ENCODE results near the gene FAM241B.
A peak's percentile ranks its signal among the peaks of the same experiment; 100 is the strongest.

Gene FAM241B

GRCh38 chr10:69629897-69630650 lies at the start of gene FAM241B:
Gene FAM241B (plus strand): TSS chr10:69630247. CDS start chr10:69631744, 1,497 bp downstream.
- H3K36me3 ChIP-seq (ENCODE audit: insufficient read depth, low read length): no peaks in the 10 kb centered on the region; the same call in 1 of the 2 replicates
- peak within 1 kb of the TSS; percentile 96 for H3K9ac ChIP-seq (ENCODE audit: low read depth, low read length)
- H3K9me3 ChIP-seq (ENCODE audit: control insufficient read depth, insufficient read depth, low read length): no peaks in the 10 kb centered on the region

GRCh38 chr10:69580435-69580834 lies 49.6 kb upstream of the FAM241B start:
- Histone ChIP-seq H3K36me3 (ENCODE audit: insufficient read depth, low read length) (no peaks in the 10 kb centered on the region), H3K9me3 (ENCODE audit: control insufficient read depth, insufficient read depth, low read length) (no peaks in the 10 kb centered on the region), H3K9ac (ENCODE audit: low read depth, low read length) (no peak overlapping the region), H3K4me1 (ENCODE audit: insufficient read depth, low read length) (peaks cover 2% of the 10 kb centered on the region; the same call in 1 of the 2 replicates)

More at GRCh38 chr10:69629897-69630650, at the start of gene FAM241B:
- no peaks in the 10 kb centered on the region for H3K4me1 ChIP-seq (ENCODE audit: insufficient read depth, low read length)

- Histone ChIP-seq H3K4me1 (ENCODE audit: insufficient read depth, low read length) (no peaks in the 10 kb centered on the region; the same call in 1 of the 2 replicates), H3K9ac (ENCODE audit: low read depth, low read length) (no peak overlapping the region), H3K9me3 (ENCODE audit: control insufficient read depth, insufficient read depth, low read length) (peaks cover 4% of the 10 kb centered on the region; the same call in 1 of the 2 replicates), H3K36me3 (ENCODE audit: insufficient read depth, low read length) (no peaks in the 10 kb centered on the region)
Measured at GRCh38 chr10:69583106-69583505, 46.9 kb upstream of the FAM241B start.

- Histone ChIP-seq H3K9ac (ENCODE audit: low read depth, low read length) (no peak overlapping the region), H3K4me1 (ENCODE audit: insufficient read depth, low read length) (no peaks in the 10 kb centered on the region), H3K9me3 (ENCODE audit: control insufficient read depth, insufficient read depth, low read length) (peaks cover 4% of the 10 kb centered on the region; the same call in 1 of the 2 replicates), H3K36me3 (ENCODE audit: insufficient read depth, low read length) (no peaks in the 10 kb centered on the region)
Measured at GRCh38 chr10:69584624-69585023, 45.4 kb upstream of the FAM241B start.

GRCh38 chr10:69588358-69588757 lies 41.7 kb upstream of the FAM241B start:
- H3K4me1 ChIP-seq (ENCODE audit: insufficient read depth, low read length): no peaks in the 10 kb centered on the region
- peaks cover 4% of the 10 kb centered on the region; the same call in 1 of the 2 replicates for H3K9me3 ChIP-seq (ENCODE audit: control insufficient read depth, insufficient read depth, low read length)
- H3K36me3 ChIP-seq (ENCODE audit: insufficient read depth, low read length): no peaks in the 10 kb centered on the region
- no peak overlapping the region for H3K9ac ChIP-seq (ENCODE audit: low read depth, low read length)

- no peaks in the 10 kb centered on the region for H3K9me3 ChIP-seq (ENCODE audit: control insufficient read depth, insufficient read depth, low read length)
- no peaks in the 10 kb centered on the region for H3K36me3 ChIP-seq (ENCODE audit: insufficient read depth, low read length)
- H3K4me1 ChIP-seq (ENCODE audit: insufficient read depth, low read length): no peaks in the 10 kb centered on the region
- H3K9ac ChIP-seq (ENCODE audit: low read depth, low read length): no peak overlapping the region
Measured at GRCh38 chr10:69600761-69601330, 29.2 kb upstream of the FAM241B start.

- H3K9me3 ChIP-seq (ENCODE audit: control insufficient read depth, insufficient read depth, low read length): no peaks in the 10 kb centered on the region; the same call in 1 of the 2 replicates
- H3K4me1 ChIP-seq (ENCODE audit: insufficient read depth, low read length): no peaks in the 10 kb centered on the region
- no peaks in the 10 kb centered on the region; the same call in 1 of the 2 replicates for H3K36me3 ChIP-seq (ENCODE audit: insufficient read depth, low read length)
- no peak overlapping the region for H3K9ac ChIP-seq (ENCODE audit: low read depth, low read length)
Measured at GRCh38 chr10:69609077-69609476, 21.0 kb upstream of the FAM241B start.

GRCh38 chr10:69612760-69613159 lies 17.3 kb upstream of the FAM241B start:
- Histone ChIP-seq H3K36me3 (ENCODE audit: insufficient read depth, low read length) (no peaks in the 10 kb centered on the region; the same call in 1 of the 2 replicates), H3K9ac (ENCODE audit: low read depth, low read length) (no peak overlapping the region), H3K9me3 (ENCODE audit: control insufficient read depth, insufficient read depth, low read length) (no peaks in the 10 kb centered on the region; the same call in 1 of the 2 replicates), H3K4me1 (ENCODE audit: insufficient read depth, low read length) (no peaks in the 10 kb centered on the region)

- Histone ChIP-seq H3K4me1 (ENCODE audit: insufficient read depth, low read length) (no peaks in the 10 kb centered on the region), H3K9me3 (ENCODE audit: control insufficient read depth, insufficient read depth, low read length) (no peaks in the 10 kb centered on the region; the same call in 1 of the 2 replicates), H3K36me3 (ENCODE audit: insufficient read depth, low read length) (no peaks in the 10 kb centered on the region; the same call in 1 of the 2 replicates), H3K9ac (ENCODE audit: low read depth, low read length) (no peak overlapping the region)
Measured at GRCh38 chr10:69614130-69614529, 15.9 kb upstream of the FAM241B start.

GRCh38 chr10:69616358-69616757 lies 13.7 kb upstream of the FAM241B start:
- no peaks in the 10 kb centered on the region; the same call in 1 of the 2 replicates for H3K9me3 ChIP-seq (ENCODE audit: control insufficient read depth, insufficient read depth, low read length)
- no peaks in the 10 kb centered on the region; the same call in 1 of the 2 replicates for H3K36me3 ChIP-seq (ENCODE audit: insufficient read depth, low read length)
- H3K9ac ChIP-seq (ENCODE audit: low read depth, low read length): no peak overlapping the region
- H3K4me1 ChIP-seq (ENCODE audit: insufficient read depth, low read length): no peaks in the 10 kb centered on the region

GRCh38 chr10:69618746-69619145 lies 11.3 kb upstream of the FAM241B start:
- Histone ChIP-seq H3K9me3 (ENCODE audit: control insufficient read depth, insufficient read depth, low read length) (0 out of 2 replicates have a peak, but pooled peaks cover 3% of the 10 kb centered on the region), H3K9ac (ENCODE audit: low read depth, low read length) (no peak overlapping the region), H3K36me3 (ENCODE audit: insufficient read depth, low read length) (no peaks in the 10 kb centered on the region; the same call in 1 of the 2 replicates), H3K4me1 (ENCODE audit: insufficient read depth, low read length) (no peaks in the 10 kb centered on the region)

- peaks cover 3% of the 10 kb centered on the region; the same call in 1 of the 2 replicates for H3K9me3 ChIP-seq (ENCODE audit: control insufficient read depth, insufficient read depth, low read length)
- H3K36me3 ChIP-seq (ENCODE audit: insufficient read depth, low read length): no peaks in the 10 kb centered on the region
- no peak overlapping the region for H3K9ac ChIP-seq (ENCODE audit: low read depth, low read length)
- H3K4me1 ChIP-seq (ENCODE audit: insufficient read depth, low read length): no peaks in the 10 kb centered on the region
Measured at GRCh38 chr10:69619626-69620025, 10.4 kb upstream of the FAM241B start.

- Histone ChIP-seq H3K4me1 (ENCODE audit: insufficient read depth, low read length) (no peaks in the 10 kb centered on the region), H3K9me3 (ENCODE audit: control insufficient read depth, insufficient read depth, low read length) (peaks cover 3% of the 10 kb centered on the region; the same call in 1 of the 2 replicates), H3K36me3 (ENCODE audit: insufficient read depth, low read length) (no peaks in the 10 kb centered on the region; the same call in 1 of the 2 replicates), H3K9ac (ENCODE audit: low read depth, low read length) (no peak overlapping the region)
Measured at GRCh38 chr10:69620625-69621024, 9.4 kb upstream of the FAM241B start.

GRCh38 chr10:69624245-69624786 lies 5.7 kb upstream of the FAM241B start:
- Histone ChIP-seq H3K4me1 (ENCODE audit: insufficient read depth, low read length) (no peaks in the 10 kb centered on the region), H3K9ac (ENCODE audit: low read depth, low read length) (no peak overlapping the region), H3K9me3 (ENCODE audit: control insufficient read depth, insufficient read depth, low read length) (peaks cover 3% of the 10 kb centered on the region; the same call in 1 of the 2 replicates), H3K36me3 (ENCODE audit: insufficient read depth, low read length) (no peaks in the 10 kb centered on the region; the same call in 1 of the 2 replicates)

Data from ES-I3 (cell line).